Testis (tissue), 5 donors: Measurements from ENCODE around the gene GUCY2C. TPM values are rescaled to one million over a fixed set of nuclear protein-coding genes. Genes with fewer than 3 reads are reported as not detected.
"Not testable (repeated sequence)": the region's sequence is repeated elsewhere in the genome, so short reads cannot be mapped to it uniquely, and the experiment has no call there.

Source experiments
- DNase-seq: peaks from one replicate; pipeline ENCODE4 v3.0.0-alpha.2; 2019
- H3K27ac ChIP-seq, 2 donors: fragments of 200-600 bp; sonication (generic); one replicate each; pipeline ENCODE4 v1.5.1; 2019
- H3K27me3 ChIP-seq: fragments of 200-600 bp; sonication (generic); one replicate; pipeline ENCODE4 v1.5.1; 2019
- H3K36me3 ChIP-seq: fragments of 200-600 bp; sonication (generic); one replicate; pipeline ENCODE4 v1.5.1; 2017; ENCODE audit warnings: low read depth; ENCODE audit errors: missing control alignments
- H3K4me1 ChIP-seq: fragments of 200-600 bp; sonication (generic); one replicate; pipeline ENCODE4 v1.5.1; 2019
- H3K4me3 ChIP-seq, 2 donors: fragments of 200-600 bp; sonication (generic); one replicate each; pipeline ENCODE4 v1.5.1; 2017 to 2019
- H3K9me3 ChIP-seq: fragments of 200-600 bp; sonication (generic); one replicate; pipeline ENCODE4 v1.5.1; 2017
- CTCF ChIP-seq, 3 experiments: fragments of 450-650 bp in 2 of 3; fragments of 200-600 bp in 1 of 3; sonication (generic) in 1 of 3; IDR thresholded peaks; one replicate each; pipeline ENCODE4 v1.5.1; 2016 to 2019; ENCODE audit warnings: antibody characterized with exemption in 3 of 3, mild to moderate bottlenecking in 2 of 3, moderate library complexity in 1 of 3
- POLR2A ChIP-seq: fragments of 450-650 bp; IDR thresholded peaks from one replicate; pipeline ENCODE4 v1.6.1; 2017; ENCODE audit warnings: antibody characterized with exemption, mild to moderate bottlenecking, moderate library complexity
- WGBS, 2 donors: methylation state at CpG; one replicate each; pipeline ENCODE4 v1.1.5; 2018; 5-methylcytosine and 5-hydroxymethylcytosine counted together
- intact Hi-C: fragments of 100-400 bp; cut with DNase I; formaldehyde crosslinking; loops from one replicate; pipeline ENCODE4 v1.15.1; 2023; ENCODE audit warnings: low total_unique reads
- long read RNA-seq, 2 donors: transcript quantifications; one replicate each; lab custom pipeline, GENCODE V29; 2026
- polyA plus RNA-seq: library from polyadenylated mRNA; stranded (reverse); fragments of 350-450 nt; fragmentation: Illumina TruSeq; extraction: RNeasy Lipid Tissue Mini Kit (QIAGEN cat#74804); gene quantifications from one replicate; pipeline ENCODE4 v1.2.3, GENCODE V29; 2014; ENCODE audit warnings: low read depth, low replicate concordance; ENCODE audit not compliant: insufficient read depth
- total RNA-seq, 2 donors: library from RNA; depleted of rRNA; stranded (reverse); fragments of >200 nt; gene quantifications; one replicate each; pipeline ENCODE4 v1.2.3, GENCODE V29; 2016

The GUCY2C gene
- under 1 TPM; 0.12 to 0.39 TPM for total RNA-seq
- 0.15 TPM for polyA plus RNA-seq
- long read RNA-seq, donor 1: 0 reads
- long read RNA-seq, donor 2: 0 reads

- 70 to 72% methylated on average over 8 of the region's 8 CpGs for WGBS, 2 donors
- Histone ChIP-seq H3K36me3 (no peaks in the 10 kb centered on the region), H3K27me3 (no peaks in the 10 kb centered on the region), H3K4me1 (no peaks in the 10 kb centered on the region), H3K4me3 (no peak within 1 kb of the TSS), H3K27ac (no peak within 1 kb of the TSS), H3K9me3 (no peaks in the 10 kb centered on the region)
- no peak for DNase-seq
- TF ChIP-seq CTCF (IDR thresholded peaks at IDR 0.05): no peak
- no peak for TF ChIP-seq POLR2A
- intact Hi-C loops: no loop called here
These were observed at the start of gene GUCY2C for GRCh38 chr12:14696265-14696741. GUCY2C (minus strand) TSS chr12:14696599; CDS start chr12:14696448, 151 bp downstream.

DNA sequence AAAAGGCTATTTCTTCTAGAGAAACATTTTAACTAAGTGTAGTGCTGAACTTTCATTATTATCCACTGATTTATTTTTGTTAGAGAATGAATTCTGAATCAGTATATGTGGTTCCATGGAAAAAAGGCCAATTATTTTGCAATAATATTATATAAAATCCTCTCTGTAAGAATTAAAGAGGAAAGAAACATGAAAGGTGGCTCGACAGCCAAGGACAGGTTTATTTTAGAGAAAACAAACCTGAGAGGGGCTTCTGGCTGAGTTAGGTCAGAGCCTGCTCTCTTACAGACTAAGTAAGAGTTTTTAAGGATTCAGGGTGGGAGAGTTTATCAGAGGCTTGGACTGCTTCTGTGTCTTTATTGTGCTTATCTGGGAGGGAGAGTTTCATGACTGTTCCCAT is 46.7 kb upstream of the GUCY2C start:
- Histone ChIP-seq H3K4me3 (no peak overlapping the region), H3K9me3 (no peaks in the 10 kb centered on the region), H3K4me1 (no peaks in the 10 kb centered on the region), H3K27me3 (no peaks in the 10 kb centered on the region), H3K27ac (no peak overlapping the region), H3K36me3 (no peaks in the 10 kb centered on the region)
- no peak for TF ChIP-seq CTCF (IDR thresholded peaks at IDR 0.05)
- no peak for TF ChIP-seq POLR2A
- intact Hi-C loops: no loop called here
- no peak for DNase-seq
- 93 to 95% methylated on average over 1 of the region's 1 CpG for WGBS, 2 donors

GRCh38 chr12:14741942-14742341 is 45.5 kb upstream of the GUCY2C start:
- Histone ChIP-seq H3K27me3 (no peaks in the 10 kb centered on the region), H3K4me3 (no peak overlapping the region), H3K4me1 (no peaks in the 10 kb centered on the region), H3K27ac (no peak overlapping the region), H3K36me3 (no peaks in the 10 kb centered on the region), H3K9me3 (no peaks in the 10 kb centered on the region)
- WGBS, 2 donors: 97 to 100% methylated on average over 2 of the region's 2 CpGs
- no peak for DNase-seq
- TF ChIP-seq CTCF (IDR thresholded peaks at IDR 0.05) (no peak), POLR2A (no peak)
- intact Hi-C loops: no loop called here

DNA sequence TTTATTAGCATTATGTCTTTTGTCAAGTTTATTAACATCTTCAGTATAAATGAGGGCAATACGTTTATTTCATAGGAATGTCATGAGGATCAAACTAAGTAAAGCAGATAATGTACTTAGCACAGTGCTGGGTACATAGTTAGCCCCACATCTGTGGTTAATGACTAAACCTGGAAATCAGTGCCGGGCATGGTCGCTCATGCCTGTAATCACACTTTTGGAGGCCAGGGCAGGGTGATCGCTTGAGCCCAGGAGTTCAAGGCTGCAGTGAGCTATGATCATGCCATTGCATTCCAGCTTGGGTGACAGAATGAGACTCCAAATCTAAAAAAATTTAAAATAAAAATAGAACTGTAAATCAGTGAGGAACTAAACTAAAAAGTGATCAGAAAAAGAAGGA is 44.8 kb upstream of the GUCY2C start:
- Histone ChIP-seq H3K4me1 (no peaks in the 10 kb centered on the region), H3K36me3 (no peaks in the 10 kb centered on the region), H3K4me3 (no peak overlapping the region), H3K27ac (no peak overlapping the region), H3K9me3 (no peaks in the 10 kb centered on the region), H3K27me3 (no peaks in the 10 kb centered on the region)
- WGBS, 2 donors: 76 to 89% methylated on average over 4 of the region's 4 CpGs
- DNase-seq: no peak
- intact Hi-C loops: no loop called here
- TF ChIP-seq POLR2A (no peak), CTCF (IDR thresholded peaks at IDR 0.05) (no peak)

DNA sequence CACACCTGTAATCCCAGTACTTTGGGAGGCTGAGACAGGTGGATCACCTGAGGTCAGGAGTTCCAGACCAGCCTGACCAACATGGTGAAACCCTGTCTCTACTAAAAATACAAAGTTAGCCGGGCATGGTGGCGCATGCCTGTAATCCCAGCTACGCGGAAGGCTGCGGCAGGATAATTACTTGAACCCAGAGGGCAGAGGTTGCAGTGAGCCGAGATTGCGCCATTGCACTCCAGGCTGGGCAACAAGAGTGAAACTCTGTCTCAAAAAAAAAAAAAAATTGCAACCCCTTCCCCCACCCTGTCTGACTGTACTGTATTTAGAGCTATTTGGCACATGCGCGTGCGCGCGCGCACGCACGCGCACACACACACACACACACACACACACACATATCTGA is 40.0 kb upstream of the GUCY2C start:
- H3K4me1 ChIP-seq, DNase-seq, H3K36me3 ChIP-seq, intact Hi-C loops, H3K9me3 ChIP-seq, H3K4me3 ChIP-seq, H3K27me3 ChIP-seq, H3K27ac ChIP-seq: not testable (repeated sequence)
- WGBS, 2 donors: 83 to 84% methylated on average over 16 of the region's 16 CpGs
